ENCODE data around the gene TWF2.
A peak's percentile ranks its signal among the peaks of the same experiment; 100 is the strongest.
"Not testable (repeated sequence)": the region's sequence is repeated elsewhere in the genome, so short reads cannot be mapped to it uniquely, and the experiment has no call there.

Gene TWF2

GRCh38 chr3:52238761-52239701, at the start of gene TWF2:
TSS of gene TWF2 (minus strand) at chr3:52239158. CDS start at chr3:52239016, 142 bp downstream.
- DNase-seq = peak; percentile 84 to 86

DNA sequence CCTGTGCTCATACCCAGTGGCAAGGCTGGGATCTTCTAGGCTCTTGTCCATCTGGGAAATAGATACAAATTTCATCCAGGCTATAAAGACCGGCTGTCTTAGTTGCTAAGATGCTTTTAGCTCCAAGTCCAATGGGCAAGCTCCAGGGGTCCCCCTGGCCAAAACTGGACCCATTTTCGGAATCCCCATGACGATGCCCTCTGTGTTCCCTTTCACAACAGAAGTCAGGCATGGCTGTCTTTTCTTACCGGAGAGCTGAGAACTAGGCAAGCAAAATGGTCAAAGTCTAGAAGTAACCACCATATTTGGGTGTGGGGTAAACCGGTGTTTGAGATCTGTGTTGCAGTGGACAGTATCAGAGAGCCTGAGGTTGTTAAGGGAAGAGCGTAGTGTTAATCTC, 49.7 kb upstream of the TWF2 start:
- DNase-seq = no peak

GRCh38 chr3:52286777-52287110, 47.8 kb upstream of the TWF2 start:
- no peak for DNase-seq

DNA sequence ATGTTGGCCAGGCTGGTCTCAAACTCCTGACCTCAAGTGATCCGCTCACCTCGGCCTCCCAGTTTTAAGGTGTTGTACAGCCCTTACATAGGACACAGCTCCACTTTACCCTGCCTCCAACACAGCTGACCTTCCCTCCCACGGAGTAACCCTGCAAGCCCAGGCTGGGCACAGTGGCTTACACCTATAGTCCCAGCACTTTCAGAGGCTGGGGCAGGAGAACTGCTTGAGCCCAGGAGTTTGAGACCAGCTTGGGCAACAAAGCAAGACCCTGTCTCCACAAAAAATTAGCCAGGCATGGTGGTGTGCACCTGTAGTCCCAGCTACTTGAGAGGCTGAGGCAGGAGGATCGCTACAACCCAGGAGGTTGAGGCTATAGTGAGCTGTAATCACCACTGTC, 45.1 kb upstream of the TWF2 start:
- not testable (repeated sequence) for DNase-seq

DNA sequence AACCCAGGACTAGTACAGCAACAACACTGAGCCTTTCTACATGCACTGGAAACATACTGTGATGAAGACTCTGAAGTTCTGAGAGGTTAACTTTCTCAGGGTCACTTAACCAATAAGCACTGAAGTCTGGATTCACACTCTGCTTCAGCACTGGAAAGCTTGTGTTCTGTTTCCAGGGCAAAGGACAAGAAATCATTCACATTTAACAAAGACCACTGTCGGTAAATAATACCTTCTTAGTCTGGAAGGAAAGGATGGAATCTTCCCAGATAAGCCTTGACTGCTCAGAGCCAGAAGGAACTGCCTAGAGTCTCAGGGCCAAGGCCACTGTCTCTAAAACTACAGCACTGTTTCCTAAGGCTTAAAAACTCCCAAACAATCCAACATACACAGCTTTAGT, 44.3 kb upstream of the TWF2 start:
- no peak for DNase-seq

DNA sequence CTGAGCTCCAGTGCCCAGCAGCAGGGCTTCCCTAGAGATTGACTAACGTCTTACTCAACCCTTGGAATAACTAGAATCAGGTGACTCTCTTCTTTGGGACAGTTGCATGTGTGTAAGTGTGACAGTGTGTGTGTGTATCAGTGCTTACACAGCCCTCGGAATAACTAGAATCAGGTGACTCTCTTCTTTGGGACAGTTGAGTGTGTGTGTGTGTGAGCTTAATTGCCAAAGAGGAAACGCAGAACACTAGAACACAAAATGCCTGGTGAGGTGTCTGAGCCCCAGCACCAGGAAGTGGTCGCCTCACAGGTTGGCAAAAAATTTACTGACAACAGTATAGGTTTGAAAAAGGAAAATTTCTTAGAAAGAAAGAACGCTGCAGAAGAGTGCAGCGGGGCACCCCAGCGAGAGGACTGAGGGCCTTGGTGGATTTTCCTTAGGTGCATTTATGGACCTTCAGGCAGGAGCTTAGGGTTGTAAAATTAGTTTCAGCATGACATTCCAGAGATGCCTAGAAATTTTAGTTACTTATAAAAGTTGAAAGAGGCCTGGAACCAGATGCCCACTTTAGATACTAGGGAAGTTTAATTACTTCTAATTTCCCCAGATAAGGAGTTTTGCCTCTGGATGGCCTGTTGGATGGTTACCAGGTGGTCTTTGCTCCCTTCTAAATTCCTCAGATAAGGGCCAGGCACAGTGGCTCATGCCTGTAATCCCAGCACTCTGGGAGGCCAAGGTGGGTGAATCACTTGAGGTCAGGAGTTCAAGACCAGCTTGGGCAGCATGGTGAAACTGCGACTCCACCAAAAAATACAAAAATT, 43.2 kb upstream of the TWF2 start:
- peak; percentile 51 to 71 for DNase-seq

DNA sequence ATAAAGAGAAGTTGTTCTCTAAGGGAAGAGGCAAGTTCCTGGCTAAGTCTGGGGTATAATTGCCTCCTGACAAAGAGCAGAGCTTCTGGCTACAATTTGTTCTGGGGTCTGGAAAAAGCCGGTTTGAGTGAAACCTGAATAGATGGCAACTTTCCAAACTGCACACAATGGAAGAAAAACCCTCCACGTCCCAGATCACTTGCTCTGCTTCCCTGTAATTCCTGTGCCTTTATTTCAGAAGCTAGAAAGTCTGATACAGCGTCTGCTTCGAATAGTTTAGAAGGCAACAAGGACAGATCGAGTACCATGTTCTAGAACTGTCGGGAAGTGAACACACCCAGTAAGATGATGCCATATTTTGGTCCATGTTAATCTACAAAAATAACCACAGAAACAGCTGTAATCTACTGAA, 41.1 kb upstream of the TWF2 start:
- no peak for DNase-seq

DNA sequence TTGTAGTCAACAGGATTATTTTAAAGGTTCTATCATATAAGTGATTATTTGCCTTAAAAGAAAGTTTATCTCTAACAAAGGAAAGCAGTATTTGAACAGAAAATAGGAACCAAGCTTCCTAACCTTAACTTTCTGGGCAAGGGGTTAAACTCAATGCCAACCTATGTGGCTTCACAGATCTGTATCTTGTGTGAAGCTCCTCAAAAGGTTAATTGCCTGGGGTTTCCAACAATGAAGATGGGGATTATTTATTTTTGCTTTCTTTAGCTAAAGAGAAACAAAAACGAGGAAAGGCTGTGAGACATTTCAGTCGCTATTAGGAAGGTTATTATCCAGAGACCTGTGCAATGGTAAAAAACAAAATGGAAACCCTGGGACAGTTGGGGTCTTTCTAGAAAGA, 40.6 kb upstream of the TWF2 start:
- DNase-seq = peak in 1 of 2 donors; percentile 44

GRCh38 chr3:52278510-52279069, 39.6 kb upstream of the TWF2 start, which contains the start of gene WDR82:
TSS of gene WDR82 (minus strand) at chr3:52278649. CDS start at chr3:52278361, 288 bp downstream.
- peak; percentile 95 to 96 for DNase-seq

DNA sequence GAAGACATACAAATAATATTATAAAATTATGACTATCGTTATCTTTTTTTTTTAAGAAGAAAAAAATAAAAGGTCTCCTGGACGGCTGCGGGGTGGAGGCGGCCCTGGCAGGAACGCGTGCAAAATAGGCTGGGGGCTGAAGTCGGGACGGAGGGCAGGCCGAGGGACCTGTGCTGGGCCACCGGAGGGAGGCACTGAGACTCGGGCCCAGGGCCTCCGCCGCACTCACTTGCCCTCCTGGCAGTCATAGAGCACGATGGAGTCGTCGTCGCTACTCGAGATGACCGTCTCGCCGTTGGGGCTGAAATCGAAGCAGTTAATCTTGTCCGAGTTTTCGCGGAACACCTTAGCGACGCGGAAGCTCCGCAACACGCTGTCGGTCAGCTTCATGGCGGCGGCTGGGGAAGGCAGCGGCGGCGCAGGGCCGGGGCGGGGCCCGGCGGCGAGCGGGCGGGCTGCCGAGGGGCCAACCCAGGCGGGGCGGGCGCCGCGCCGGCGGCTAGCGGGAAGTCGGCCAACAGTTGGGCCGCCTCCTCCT, 39.1 kb upstream of the TWF2 start:
- peak in 1 of 2 donors; percentile 67 for DNase-seq

- peak; percentile 69 to 73 for DNase-seq
These were observed 38.4 kb upstream of the TWF2 start for GRCh38 chr3:52277071-52277964.

GRCh38 chr3:52274781-52275180, 35.8 kb upstream of the TWF2 start:
- DNase-seq = not testable (repeated sequence)

DNA sequence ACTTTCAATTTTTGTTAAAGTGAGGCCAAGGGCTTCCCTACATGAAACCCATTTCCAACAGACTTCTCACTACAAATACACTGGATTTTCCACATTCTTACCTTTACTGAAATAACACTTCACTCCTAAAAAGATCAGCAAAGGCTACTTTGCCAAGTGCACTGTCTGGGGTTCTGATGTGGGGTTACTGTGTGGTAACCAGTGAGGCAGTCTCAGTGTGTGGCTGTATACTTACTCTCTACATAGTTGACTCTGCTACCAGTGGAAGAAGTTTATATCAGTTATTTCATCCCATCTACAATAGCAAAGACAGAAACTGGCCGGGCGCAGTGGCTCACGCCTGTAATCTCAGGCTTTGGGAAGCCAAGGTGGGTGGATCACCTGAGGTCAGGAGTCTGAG, 33.9 kb upstream of the TWF2 start:
- DNase-seq = peak in 1 of 2 donors; percentile 29

- DNase-seq = not testable (repeated sequence)
These were observed 33.2 kb upstream of the TWF2 start for GRCh38 chr3:52272172-52272571.

DNA sequence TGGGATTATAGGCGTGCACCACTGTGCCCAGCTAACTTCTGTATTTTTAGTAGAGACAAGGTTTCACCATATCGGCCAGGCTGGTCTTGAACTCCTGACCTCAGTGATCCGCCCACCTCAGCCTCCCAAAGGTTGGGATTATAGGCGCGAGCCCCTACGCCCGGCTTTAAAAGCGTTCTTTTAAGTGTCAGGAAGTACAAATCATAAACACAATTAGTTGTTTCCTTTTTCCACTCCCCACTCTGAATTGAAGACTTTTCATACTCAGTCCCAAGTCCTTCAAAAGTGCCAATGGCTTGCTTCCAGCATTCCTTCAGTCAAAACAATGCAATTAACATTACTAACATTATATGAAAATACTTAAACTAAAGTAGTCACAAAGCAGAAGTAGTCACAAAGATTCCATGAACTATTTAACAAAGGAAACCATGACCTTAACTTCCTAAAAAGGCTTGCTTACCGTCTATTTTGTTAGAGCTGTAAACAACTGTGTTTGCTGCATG, 31.3 kb upstream of the TWF2 start:
- peak in 1 of 2 donors; percentile 25 for DNase-seq

DNA sequence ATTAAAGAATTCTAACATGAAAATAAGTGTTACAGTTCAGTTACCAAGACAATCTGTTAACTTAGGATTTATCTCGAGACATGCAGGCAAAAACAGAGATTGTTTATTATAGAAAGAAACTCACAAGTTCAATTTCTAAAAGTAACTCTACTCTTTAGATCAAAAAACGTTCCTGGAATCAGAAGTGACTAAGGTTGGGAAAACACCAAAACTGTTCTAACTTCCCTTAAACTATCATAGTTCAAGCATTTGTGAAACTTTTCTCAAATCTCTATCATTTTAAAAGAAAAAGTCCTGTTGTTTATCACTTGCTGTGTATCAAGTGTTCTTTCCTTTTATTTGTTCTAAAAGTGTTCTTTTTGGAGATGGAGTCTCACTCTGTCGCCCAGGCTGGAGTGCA, 30.8 kb upstream of the TWF2 start:
- DNase-seq = peak in 1 of 2 donors; percentile 26

- peak in 1 of 2 donors; percentile 41 for DNase-seq
These were observed 29.1 kb upstream of the TWF2 start for GRCh38 chr3:52268036-52268435.

- DNase-seq = no peak
These were observed 26.4 kb upstream of the TWF2 start for GRCh38 chr3:52265387-52265786.

DNA sequence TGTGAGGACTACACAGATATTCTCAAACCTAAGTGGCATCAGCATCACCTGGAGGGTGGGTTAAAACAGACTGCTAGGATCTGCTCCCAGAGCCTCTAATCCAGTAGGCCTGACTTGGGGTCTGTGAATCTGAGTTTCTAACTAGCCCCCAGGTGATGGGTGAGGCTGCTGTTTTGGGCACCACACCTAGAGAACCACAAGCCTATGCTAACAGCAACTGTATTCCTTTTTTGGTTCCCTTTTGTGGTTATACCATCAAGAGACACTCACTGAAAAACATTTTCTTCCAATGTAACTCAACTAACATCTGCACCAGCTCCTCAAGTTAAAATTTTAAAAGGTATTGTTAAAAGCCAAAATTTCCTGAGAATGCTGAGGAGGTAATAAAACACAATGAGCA, 23.5 kb upstream of the TWF2 start:
- DNase-seq = no peak

DNA sequence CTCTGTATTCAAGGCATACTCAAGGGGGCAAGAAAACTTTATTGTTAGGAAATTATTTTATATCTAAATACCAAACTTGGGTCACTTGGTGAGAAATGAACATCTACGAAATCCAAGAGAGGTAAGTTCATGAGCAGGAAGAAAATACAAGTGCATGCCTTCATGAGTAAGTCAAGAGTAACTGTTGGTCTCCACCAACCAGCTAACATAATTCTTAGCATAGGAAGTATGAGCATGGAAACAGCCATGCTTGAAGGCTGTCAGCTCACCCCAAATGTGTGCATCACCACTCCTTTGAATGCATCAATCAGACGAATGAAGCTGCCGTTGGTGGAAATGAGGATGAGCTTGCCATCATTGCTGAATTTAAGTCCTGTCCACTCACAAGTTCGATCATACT, 20.5 kb upstream of the TWF2 start:
- DNase-seq = no peak

GRCh38 chr3:52259035-52259434, 20.1 kb upstream of the TWF2 start:
- DNase-seq = no peak

GRCh38 chr3:52257911-52258310, 19.0 kb upstream of the TWF2 start:
- no peak for DNase-seq
